Osteocyte (in vitro differentiated cells): ENCODE results near the gene HMGCLL1. TPM values are rescaled to one million over a fixed set of nuclear protein-coding genes. Genes with fewer than 3 reads are reported as not detected.

Experiments used
- DNase-seq: peaks from one replicate; pipeline ENCODE4 v3.0.0; 2021; ENCODE audit warnings: mixed read lengths; ENCODE audit not compliant: unreplicated experiment; ENCODE audit errors: extremely low spot score
- H3K27ac Mint-ChIP-seq: one replicate; pipeline ENCODE4 v1.8.0; 2021; ENCODE audit warnings: mild to moderate bottlenecking, mixed read lengths; ENCODE audit not compliant: unreplicated experiment
- H3K27me3 Mint-ChIP-seq: one replicate; pipeline ENCODE4 v1.8.0; 2021; ENCODE audit warnings: mixed read lengths; ENCODE audit not compliant: unreplicated experiment
- H3K36me3 Mint-ChIP-seq: one replicate; pipeline ENCODE4 v1.8.0; 2021; ENCODE audit warnings: mixed read lengths; ENCODE audit not compliant: unreplicated experiment
- H3K4me1 Mint-ChIP-seq: one replicate; pipeline ENCODE4 v1.8.0; 2021; ENCODE audit warnings: mixed read lengths; ENCODE audit not compliant: unreplicated experiment
- H3K4me3 Mint-ChIP-seq: one replicate; pipeline ENCODE4 v1.8.0; 2021; ENCODE audit warnings: mild to moderate bottlenecking, moderate library complexity, mixed read lengths; ENCODE audit not compliant: unreplicated experiment
- H3K9me3 Mint-ChIP-seq: one replicate; pipeline ENCODE4 v1.8.0; 2021; ENCODE audit warnings: mixed read lengths; ENCODE audit not compliant: unreplicated experiment
- total RNA-seq: library from RNA; stranded (reverse); gene quantifications from 2 replicates; pipeline ENCODE4 v1.2.1, GENCODE V29; 2021
- TF ChIP-seq, protein P1 (sequence below): fragments of 200-600 bp; sonication (generic); IDR thresholded peaks from 2 replicates; pipeline ENCODE4 v1.5.0; 2021; ENCODE audit warnings: antibody characterized with exemption, mild to moderate bottlenecking, moderate library complexity

Gene HMGCLL1
- total RNA-seq, 1 donor from 2014 or later, result not detected

DNA sequence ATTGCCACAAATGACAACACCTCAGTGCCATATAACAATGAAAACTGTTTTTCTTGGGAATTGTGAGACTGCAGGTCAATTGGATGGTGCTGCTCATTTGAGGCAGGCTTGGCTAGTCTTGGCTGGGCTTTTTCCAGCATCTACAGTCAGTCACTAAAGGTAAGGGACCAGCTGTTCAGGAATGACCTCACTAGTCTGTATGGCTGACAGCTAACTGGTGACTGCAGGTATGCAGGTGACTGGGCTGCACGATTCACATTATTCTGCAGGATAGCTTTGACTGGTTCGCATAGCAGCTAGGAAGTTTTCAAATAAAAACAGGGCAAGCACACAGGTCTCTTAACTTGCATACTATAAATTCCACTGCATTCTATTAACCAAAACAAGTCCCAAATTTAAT, 22.1 kb upstream of the HMGCLL1 start:
- TF ChIP-seq, protein P1, sequence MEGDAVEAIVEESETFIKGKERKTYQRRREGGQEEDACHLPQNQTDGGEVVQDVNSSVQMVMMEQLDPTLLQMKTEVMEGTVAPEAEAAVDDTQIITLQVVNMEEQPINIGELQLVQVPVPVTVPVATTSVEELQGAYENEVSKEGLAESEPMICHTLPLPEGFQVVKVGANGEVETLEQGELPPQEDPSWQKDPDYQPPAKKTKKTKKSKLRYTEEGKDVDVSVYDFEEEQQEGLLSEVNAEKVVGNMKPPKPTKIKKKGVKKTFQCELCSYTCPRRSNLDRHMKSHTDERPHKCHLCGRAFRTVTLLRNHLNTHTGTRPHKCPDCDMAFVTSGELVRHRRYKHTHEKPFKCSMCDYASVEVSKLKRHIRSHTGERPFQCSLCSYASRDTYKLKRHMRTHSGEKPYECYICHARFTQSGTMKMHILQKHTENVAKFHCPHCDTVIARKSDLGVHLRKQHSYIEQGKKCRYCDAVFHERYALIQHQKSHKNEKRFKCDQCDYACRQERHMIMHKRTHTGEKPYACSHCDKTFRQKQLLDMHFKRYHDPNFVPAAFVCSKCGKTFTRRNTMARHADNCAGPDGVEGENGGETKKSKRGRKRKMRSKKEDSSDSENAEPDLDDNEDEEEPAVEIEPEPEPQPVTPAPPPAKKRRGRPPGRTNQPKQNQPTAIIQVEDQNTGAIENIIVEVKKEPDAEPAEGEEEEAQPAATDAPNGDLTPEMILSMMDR, result no peak
- H3K4me1 Mint-ChIP-seq, result peaks cover 23% of the 10 kb centered on the region
- no peak overlapping the region for H3K27ac Mint-ChIP-seq
- DNase-seq, result no peak
- H3K36me3 Mint-ChIP-seq, result no peaks in the 10 kb centered on the region
- no peaks in the 10 kb centered on the region for H3K9me3 Mint-ChIP-seq
- H3K4me3 Mint-ChIP-seq, result no peak overlapping the region
- no peaks in the 10 kb centered on the region for H3K27me3 Mint-ChIP-seq

DNA sequence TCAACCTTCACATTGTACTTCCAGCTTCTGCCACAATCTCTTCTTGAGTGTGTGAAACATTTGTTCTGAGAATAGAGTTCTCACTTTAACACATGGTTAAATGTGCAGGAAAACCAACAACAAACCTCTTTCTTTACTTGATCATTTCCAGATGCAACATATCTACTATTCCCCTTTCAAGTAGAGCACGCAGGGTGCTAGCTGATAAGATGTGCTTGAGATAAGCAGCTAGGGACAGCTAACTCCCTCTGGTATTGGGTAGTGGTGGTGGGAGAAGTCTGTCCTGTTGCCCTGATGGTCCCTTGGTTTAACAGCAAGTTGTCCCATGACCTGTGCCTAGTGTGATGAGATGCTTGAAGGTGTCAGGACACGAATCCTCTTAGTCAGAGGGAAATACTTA, 15.4 kb upstream of the HMGCLL1 start:
- TF ChIP-seq, protein P1, result no peak
- H3K36me3 Mint-ChIP-seq, result no peaks in the 10 kb centered on the region

DNA sequence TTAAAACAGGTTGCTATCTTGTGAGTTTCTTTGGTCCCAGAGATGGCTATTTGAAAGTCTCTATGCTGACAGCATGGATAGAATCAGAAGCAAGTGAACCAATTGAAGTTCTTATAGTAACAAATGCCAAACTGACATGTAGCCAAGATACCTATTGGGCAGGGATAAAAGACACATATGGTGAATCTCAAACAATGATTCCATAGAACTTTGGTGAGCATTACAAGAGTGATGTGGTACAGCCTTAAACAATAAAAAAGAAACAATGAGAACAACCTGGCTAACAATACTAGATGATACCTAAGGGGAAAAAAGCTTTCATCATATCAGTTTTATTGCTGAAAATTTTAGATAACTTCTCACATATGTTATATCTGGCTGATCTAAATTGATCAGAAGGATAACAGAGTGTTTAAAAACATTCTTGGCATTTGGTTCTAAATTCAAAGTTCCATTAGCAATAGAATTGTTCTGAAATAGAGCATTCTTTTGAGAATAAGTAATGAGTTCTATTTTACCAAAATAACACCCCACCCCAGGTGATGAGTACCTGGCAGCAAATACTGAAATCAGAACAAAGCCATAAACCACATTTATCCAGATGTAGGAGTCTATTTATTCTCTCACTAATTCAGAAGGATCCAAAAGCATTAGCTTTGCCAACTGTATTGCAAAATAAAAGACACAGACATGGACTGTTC, 5.8 kb upstream of the HMGCLL1 start:
- DNase-seq, result no peak
- TF ChIP-seq, protein P1, result no peak
- Mint-ChIP-seq H3K4me1 (no peaks in the 10 kb centered on the region), H3K9me3 (no peaks in the 10 kb centered on the region), H3K27me3 (peaks cover 1% of the 10 kb centered on the region), H3K4me3 (no peak overlapping the region), H3K27ac (no peak overlapping the region), H3K36me3 (peaks cover 2% of the 10 kb centered on the region)

More for the DNA sequence above, 15.4 kb upstream of the HMGCLL1 start:
- H3K27ac Mint-ChIP-seq, result no peak overlapping the region
- no peak overlapping the region for H3K4me3 Mint-ChIP-seq
- no peaks in the 10 kb centered on the region for H3K4me1 Mint-ChIP-seq
- peaks cover 8% of the 10 kb centered on the region for H3K27me3 Mint-ChIP-seq
- DNase-seq, result no peak
- H3K9me3 Mint-ChIP-seq, result no peaks in the 10 kb centered on the region

DNA sequence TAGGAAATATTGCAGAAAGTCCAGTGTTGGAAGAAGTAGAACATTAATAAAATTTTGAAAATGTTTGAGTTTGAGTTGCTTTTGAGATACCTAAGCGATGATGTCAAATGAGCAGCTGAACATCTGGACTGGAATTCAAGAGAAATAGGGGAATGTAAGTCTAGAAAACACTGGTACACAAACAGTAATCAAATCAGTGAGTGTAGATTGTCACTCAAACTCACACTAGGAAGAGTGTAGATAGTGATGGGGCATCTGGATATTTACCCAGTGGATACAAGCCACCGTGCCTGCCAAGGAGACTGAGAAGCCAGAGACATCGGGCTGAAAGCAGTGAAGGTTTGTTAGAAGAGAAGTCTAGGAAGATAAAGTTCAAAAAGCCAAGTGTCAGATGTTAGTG, 2.2 kb downstream of the HMGCLL1 start:
- DNase-seq, result no peak
- Mint-ChIP-seq H3K27me3 (peaks cover 18% of the 10 kb centered on the region), H3K27ac (no peak overlapping the region), H3K36me3 (peaks cover 3% of the 10 kb centered on the region), H3K4me1 (peaks cover 10% of the 10 kb centered on the region), H3K4me3 (no peak overlapping the region), H3K9me3 (peaks cover 10% of the 10 kb centered on the region)
- TF ChIP-seq, protein P1, result no peak

DNA sequence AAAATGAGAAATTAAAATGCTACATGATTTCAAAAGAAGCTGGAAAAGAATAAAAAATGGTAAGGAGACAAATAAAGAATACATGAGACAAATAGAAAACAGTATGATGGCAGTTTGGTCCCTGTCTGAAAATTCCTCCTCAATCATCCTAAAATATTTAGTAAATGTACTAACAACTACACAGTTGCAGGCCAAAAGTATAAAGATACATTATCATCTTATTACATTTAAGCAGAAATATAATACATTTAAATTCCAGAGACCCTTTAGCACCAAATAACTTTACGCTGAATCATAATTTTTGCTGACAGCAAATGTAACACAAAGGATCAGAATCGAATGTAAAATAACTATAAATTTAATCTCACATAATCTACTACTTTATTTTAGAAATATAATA, 4.4 kb downstream of the HMGCLL1 start:
- H3K27me3 Mint-ChIP-seq, result peaks cover 15% of the 10 kb centered on the region
- H3K36me3 Mint-ChIP-seq, result peaks cover 3% of the 10 kb centered on the region
- no peak overlapping the region for H3K4me3 Mint-ChIP-seq
- H3K9me3 Mint-ChIP-seq, result peaks cover 10% of the 10 kb centered on the region
- TF ChIP-seq, protein P1, result no peak
- DNase-seq, result no peak
- H3K27ac Mint-ChIP-seq, result no peak overlapping the region
- peaks cover 10% of the 10 kb centered on the region for H3K4me1 Mint-ChIP-seq
